ENCODE data around the gene BARHL1.

DNA sequence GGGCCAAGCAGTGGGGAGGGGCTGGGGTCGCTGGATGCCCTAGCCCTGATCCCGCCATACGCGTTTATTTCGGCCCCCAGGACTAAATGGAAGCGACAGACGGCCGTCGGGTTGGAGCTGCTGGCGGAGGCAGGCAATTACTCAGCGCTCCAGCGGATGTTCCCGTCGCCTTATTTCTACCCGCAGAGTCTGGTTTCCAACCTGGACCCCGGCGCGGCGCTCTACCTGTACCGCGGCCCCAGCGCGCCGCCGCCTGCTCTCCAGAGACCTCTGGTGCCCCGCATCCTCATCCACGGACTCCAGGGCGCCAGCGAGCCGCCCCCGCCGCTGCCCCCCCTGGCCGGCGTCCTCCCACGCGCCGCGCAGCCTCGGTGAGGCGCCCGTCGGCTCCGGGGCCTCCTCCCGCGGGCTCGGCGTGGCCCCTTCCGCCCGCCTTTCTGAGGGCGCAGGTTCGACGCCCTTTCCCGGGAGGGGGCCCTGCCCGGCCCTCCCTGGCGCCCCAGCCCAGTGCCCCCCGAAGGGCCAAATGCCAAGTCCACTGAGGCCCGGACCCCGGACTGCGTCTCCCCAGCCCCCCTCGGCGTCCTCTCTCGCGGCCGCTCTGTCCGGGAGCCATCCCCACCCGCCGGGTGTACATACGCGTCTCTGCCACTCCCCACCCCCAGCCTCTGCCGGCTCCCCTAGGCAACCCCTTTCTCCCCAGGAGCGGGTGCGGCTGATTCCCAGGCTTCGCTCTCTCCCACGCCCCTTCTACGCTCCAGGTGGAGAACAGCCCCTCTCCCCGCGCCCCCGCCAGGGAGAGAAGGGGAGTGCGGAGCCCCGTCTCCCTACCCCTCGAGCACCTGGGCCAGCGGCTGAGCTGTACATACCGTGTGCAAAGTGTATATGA is 7.0 kb downstream of the BARHL1 start:
- no peak for TF ChIP-seq REL (CRISPR knock-in tag; conservative IDR thresholded peaks at IDR 0.05)
- TF ChIP-seq, protein P1, sequence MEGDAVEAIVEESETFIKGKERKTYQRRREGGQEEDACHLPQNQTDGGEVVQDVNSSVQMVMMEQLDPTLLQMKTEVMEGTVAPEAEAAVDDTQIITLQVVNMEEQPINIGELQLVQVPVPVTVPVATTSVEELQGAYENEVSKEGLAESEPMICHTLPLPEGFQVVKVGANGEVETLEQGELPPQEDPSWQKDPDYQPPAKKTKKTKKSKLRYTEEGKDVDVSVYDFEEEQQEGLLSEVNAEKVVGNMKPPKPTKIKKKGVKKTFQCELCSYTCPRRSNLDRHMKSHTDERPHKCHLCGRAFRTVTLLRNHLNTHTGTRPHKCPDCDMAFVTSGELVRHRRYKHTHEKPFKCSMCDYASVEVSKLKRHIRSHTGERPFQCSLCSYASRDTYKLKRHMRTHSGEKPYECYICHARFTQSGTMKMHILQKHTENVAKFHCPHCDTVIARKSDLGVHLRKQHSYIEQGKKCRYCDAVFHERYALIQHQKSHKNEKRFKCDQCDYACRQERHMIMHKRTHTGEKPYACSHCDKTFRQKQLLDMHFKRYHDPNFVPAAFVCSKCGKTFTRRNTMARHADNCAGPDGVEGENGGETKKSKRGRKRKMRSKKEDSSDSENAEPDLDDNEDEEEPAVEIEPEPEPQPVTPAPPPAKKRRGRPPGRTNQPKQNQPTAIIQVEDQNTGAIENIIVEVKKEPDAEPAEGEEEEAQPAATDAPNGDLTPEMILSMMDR (CRISPR knock-in tag; IDR thresholded peaks at IDR 0.05), result no peak
- no peak for TF ChIP-seq PAX8 (CRISPR knock-in tag; IDR thresholded peaks at IDR 0.05; ENCODE audit: borderline replicate concordance)
- TF ChIP-seq HNRNPH1 (optimal IDR thresholded peaks at IDR 0.05; ENCODE audit: low read depth, low read length), result no peak
- TF ChIP-seq, protein P2, sequence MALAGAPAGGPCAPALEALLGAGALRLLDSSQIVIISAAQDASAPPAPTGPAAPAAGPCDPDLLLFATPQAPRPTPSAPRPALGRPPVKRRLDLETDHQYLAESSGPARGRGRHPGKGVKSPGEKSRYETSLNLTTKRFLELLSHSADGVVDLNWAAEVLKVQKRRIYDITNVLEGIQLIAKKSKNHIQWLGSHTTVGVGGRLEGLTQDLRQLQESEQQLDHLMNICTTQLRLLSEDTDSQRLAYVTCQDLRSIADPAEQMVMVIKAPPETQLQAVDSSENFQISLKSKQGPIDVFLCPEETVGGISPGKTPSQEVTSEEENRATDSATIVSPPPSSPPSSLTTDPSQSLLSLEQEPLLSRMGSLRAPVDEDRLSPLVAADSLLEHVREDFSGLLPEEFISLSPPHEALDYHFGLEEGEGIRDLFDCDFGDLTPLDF (CRISPR knock-in tag; IDR thresholded peaks at IDR 0.05), result no peak
- TF ChIP-seq ZBTB21 (CRISPR knock-in tag; IDR thresholded peaks at IDR 0.05), result no peak
- TF ChIP-seq ZNF777 (CRISPR knock-in tag; IDR thresholded peaks at IDR 0.05), result no peak

All from HepG2 (cell line).